Epithelial cell of prostate (primary cell): ENCODE results near the gene GMPPA.

Experiments used
- DNase-seq: peaks from one replicate; pipeline ENCODE4 v3.0.0-alpha.2; 2011; ENCODE audit warnings: low read depth, low spot score
- H3K27ac ChIP-seq: fragments of 450-650 bp; 2 replicates; pipeline ENCODE4 v1.5.1; 2017; ENCODE audit warnings: mild to moderate bottlenecking

GMPPA gene

DNA sequence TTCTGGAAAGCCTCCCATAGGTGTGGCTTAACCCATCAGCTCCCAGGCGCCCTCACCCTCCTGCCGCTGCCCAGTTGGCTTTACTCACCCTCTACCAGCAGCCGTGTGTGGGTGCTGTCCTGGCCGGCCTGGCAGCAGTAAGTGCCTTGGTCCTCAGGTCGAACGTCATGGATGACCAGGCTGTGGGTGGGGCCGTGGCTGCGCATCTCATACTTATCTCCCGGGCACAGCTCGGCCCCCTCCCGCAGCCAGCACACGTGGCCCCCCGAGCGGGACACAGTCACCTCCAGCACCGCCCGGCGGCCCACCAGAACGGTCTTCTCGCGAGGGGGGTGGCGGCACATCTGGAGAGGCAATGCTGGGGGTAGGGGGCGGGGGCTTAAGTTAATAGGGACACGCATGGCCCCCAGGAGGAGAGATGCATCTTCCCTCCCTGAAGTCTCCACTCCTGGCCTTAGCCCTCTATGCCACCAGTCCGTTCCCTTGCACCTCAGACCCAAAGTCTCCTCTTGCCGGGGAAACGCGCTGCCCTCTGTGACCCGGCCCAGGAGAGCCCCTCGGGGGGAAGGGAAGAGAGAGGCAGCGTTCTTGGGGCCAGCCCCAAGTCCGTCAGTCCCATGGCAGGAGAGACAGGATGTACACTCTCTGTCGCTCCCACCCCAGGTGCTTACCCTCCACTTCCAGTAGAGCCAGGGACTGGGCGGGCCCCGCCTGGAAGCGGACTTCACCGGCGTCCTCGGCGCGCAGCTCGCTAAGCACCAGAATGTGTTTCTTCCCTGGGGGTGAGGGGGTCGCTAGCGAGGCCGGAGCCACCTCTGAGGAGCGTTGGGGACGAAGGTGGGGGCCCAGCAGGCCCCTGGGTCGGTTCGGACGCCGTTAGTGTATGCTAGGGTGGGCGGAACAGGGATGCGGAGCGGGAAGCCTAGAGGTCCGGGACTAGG is 53.0 kb downstream of the GMPPA start:
- no peak for DNase-seq
- no peak overlapping the region for H3K27ac ChIP-seq

DNA sequence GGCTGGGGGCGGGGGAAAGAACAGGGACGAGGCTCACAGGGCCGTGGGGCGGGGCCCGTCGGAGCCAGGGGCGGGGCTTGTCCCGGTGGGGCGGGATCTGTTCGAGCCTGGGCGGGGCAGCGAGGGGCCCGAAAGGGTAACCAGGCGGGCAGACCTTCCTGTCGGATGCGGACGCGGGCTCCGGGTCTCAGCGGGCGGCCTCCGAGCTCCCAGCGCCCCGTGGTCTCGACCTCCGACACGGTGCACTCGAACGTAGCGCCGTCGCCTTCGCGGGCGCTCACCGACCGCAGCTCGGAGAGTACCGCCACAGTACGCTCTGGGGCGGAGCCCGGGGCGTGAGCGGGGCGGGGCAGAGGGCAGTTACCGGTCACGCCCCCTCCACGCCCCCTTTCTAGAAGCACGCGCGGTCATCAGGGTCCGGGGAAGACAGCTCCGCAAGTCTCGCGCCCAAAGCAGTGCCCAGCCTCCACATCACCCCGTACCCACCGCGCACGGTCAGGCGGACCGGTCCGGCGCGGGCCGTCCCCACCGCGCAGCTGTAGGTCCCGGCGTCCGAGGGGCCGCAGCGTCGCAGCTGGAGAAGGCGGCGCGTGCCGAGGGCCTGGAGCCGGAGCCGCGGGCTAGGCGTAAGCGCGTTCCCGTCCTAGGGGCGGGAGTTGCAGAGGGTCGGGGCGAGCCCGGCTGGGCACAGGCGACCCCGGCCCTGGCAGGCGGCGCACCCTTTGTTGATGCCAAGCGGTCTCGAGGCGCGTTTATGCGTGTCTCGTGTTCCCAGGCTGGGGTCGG is 53.9 kb downstream of the GMPPA start:
- DNase-seq: no peak
- H3K27ac ChIP-seq: no peak overlapping the region

DNA sequence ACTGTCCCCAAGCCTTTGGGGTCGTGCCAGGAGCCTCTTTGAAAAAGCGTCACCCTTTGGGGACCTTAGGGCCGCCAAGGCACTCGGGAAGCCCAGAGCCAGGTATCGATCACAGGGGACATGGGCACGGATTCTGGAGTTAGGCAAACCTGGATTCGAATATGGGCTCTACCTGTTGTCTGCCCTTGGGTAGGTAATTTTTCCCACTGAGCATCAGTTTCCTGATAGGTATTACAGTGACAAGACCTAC is 54.4 kb downstream of the GMPPA start:
- H3K27ac ChIP-seq: no peak overlapping the region
- DNase-seq: no peak

DNA sequence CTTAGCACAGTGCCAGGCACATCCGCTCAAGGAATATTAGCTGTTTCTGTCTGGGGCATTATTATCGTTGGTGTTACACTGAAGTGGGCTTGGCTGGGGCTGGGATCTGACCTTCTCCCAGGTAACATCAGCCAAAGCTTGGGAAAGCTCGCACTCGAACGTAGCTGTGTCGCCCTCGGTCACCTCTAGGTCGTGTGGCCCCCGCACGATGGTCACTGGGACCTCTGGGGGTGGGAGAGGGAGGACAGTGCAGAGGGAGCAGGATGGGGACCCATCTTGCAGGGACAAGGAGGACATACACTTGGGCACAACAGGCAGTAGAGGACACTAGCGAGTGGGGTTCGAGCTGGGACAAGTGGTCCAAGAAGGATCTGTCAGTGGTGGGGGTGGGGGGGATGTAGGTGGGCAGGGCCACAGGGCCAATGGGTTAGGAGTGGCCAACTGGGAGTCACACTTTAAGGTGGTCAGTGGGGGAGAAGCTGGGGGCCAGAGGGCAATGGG is 54.8 kb downstream of the GMPPA start:
- DNase-seq: no peak
- no peak overlapping the region for H3K27ac ChIP-seq

DNA sequence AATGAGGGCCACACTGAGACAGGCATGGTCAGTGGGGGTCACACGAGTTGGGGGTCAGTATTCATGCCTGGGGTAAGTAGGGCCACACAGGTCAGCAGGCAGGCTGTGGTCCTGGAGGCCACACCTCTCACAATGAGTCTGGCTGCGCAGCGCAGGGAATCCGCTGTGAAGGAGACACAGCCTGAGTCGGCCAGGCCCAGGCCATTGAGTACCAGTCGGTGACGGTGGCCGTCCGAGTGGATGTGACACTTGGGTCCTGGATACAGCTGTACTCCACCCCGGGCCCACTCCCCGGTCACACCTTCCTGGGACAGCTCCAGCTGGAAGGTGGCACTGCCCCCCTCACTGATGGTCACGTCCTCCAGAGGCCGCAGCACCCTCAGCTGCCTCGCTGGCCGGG is 55.7 kb downstream of the GMPPA start:
- no peak overlapping the region for H3K27ac ChIP-seq
- DNase-seq: no peak

DNA sequence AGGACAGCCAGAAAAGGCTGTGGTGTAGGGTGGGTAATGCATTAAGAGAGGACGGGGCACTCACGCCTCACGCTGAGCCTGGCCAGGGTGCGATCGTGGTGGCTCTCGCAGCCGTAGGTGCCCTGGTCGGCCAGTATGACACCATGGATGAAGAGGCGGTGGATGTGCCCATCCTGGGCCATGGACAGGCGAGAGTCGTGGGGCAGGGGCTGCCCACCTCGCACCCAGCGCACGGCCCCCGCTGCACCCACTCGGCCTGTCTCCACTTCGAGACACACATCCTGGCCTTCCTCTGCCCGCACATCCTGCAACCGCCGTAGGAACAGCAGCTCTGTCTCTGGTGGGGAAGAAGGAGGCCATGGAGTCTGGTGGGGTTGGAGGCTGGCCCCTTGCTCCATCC is 57.3 kb downstream of the GMPPA start:
- DNase-seq: no peak

DNA sequence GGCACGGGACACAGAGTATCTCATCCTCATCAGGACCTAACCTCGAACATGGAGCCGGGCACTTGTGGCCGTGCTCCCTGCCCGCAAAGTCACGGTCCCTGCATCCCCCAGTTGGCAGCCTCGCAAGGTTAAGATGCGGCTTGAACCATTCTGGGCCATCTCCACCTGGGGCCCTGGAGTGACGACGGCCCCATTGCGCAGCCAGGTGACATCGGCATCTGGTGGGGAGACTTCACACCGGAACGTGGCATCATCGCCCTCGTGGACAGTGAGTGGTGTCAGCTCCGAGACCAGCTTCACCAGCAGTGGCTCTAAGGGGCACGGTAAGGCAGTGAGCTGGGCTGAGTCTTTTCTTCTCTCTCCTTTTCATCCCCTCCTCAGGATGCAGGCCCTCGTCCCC is 57.7 kb downstream of the GMPPA start:
- no peak overlapping the region for H3K27ac ChIP-seq
- DNase-seq: no peak

More for the DNA sequence above, 57.3 kb downstream of the GMPPA start:
- H3K27ac ChIP-seq: no peak overlapping the region
